NT2/D1 (cell line): Measurements from ENCODE around the gene PEAK1.

Experiments
- SUZ12 ChIP-seq: IDR thresholded peaks from 2 replicates; pipeline ENCODE4 v1.6.1; 2011; ENCODE audit not compliant: insufficient read length, insufficient read depth; ENCODE audit errors: extremely low read depth
- ZNF274 ChIP-seq: IDR thresholded peaks from 2 replicates; pipeline ENCODE4 v1.6.1; 2011; ENCODE audit warnings: mild to moderate bottlenecking, low read depth, low read length

DNA sequence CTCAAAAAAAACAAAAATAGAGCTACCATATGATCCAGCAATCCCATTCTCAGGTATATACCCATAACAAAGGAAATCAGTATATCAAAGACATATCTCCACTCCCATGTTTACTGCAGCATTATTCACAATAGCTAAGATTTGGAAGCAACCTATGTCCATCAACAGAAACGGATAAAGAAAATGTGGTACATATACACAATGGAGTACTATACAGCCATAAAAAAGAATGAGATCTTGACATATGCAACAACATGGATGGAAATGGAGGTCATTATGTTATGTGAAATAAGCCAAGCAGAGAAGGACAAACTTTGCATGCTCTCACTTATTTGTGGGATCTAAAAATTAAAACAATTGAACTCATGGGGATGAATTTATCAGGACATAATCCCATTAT, 19.6 kb downstream of the PEAK1 start:
- TF ChIP-seq ZNF274, result no peak
- no peak for TF ChIP-seq SUZ12
